ENCODE measurements around the gene PFKL. TPM values are rescaled to one million over a fixed set of nuclear protein-coding genes. Genes with fewer than 3 reads are reported as not detected.
A peak's percentile ranks its signal among the peaks of the same experiment; 100 is the strongest.

Gene PFKL
- total RNA-seq = 42.7 TPM
- long read RNA-seq, transcript PFKL-201 (22 exons, 2,912 nt) = major isoform, 235 of 386 reads
- long read RNA-seq, partial matches to known transcripts = 61 of 386 reads
- long read RNA-seq, other reads (novel, unspliced or antisense) = 89 of 386 reads

- intact Hi-C loops (cut with DNase I) = no loop called here
- ATAC-seq (ENCODE audit: poor library complexity) = peak; percentile 69
- peak; percentile 83 for DNase-seq
Observed at GRCh38 chr21:44299458-44300261, at the start of gene PFKL. TSS of gene PFKL (plus strand) at chr21:44300053. CDS start at chr21:44300106, 53 bp downstream.

DNA sequence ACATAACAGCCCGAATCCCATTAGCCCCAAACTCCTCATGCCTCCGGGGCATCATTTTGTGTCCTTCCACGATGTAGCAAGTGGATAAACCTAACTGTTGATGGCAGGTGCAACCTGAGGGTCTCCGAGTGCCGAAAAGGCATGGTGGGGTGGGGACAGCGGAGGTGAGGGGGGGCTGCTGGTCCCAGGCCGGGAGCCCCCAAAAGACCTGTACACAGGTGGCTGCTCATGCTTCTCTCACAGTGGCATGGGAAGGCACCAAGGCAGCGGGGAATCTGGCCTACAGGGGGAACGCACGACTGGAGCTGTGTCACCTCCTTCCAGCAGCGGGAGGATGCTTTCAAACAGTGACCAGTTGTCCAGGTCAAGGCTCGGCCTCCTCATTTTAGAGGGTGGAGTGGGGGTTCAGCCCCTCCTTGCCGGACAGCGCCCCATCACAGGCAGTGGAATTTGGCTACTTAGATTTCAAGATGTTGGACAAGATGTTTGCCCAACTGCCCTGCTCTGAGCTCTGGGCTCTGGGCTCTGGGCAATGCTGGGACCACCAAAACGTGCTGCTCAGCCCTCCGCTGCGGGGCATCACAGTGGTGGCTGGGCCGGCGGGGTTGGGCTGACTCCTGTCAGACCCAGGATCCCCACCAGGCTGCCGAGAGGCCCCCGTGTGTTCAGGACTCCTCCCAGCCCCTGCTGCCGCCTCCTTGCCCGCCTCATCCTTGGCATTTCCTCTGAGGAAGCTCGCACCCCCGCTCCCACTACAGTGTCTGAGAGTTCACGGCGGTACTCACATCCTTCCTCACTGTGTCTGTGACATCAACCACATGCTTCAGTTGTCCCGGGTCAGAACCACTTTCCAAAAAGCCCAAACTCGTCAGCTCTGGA, 45.8 kb upstream of the PFKL start:
- intact Hi-C loops (cut with DNase I) = no loop called here
- DNase-seq (peak; percentile 33), ATAC-seq (ENCODE audit: poor library complexity) (no peak)

DNA sequence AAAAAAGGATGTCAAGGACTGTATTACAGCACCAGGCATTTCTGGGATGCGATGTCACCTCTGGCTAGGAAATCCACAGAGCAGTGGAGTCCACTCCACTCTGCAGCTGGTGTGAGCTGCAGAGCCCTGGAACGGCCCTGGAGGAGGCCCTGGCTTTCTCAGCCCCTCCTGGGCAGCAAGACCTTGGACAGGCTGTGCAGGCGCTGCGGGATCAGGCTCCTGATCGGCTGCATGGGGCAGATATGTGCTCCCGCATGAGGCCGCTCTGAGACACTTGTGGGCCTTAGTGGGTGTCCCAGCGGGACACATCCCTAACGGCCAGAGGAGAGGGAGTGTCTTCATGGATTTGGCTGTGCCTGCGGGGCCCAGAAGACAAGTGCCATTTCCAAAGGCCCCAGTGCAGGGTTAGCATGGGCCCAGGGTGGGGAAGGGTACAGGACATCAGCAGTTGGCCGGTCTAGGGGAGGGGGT, 44.3 kb upstream of the PFKL start:
- intact Hi-C loops (cut with DNase I) = no loop called here
- peak; percentile 35 for DNase-seq
- ATAC-seq (ENCODE audit: poor library complexity) = no peak

DNA sequence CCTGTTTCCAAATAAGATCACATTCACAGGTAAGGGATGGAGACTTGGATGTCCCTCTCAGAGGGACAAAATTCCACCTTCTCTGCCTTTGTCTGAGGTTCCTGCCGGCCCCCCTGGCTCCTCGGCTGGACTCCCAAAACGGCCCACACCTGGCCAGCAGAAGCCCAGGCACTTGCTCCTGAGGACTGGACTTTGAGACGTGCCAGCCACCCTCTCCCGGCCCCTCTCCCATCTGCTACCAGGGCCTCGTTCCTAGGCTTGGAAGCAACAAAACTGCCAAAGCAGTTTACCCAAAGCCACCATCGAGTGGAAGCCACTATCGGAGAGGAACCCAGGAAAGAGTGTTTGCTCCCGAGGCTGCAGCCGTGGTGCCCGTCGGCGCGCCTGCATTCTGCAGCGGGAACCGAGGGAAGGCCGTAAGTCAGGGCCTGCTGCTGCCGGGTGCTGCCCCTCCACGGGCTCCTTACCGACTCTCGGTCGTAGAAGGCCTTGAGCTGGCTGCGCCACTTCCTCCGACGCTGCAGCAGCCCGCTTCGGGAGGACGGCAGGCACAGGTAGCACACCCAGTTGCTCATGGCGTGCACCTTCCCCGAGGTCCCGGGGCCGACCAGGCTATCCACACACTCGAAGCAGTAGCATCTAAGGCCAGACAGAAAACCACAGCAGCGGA, 41.7 kb upstream of the PFKL start:
- intact Hi-C loops (cut with DNase I) = no loop called here
- no peak for ATAC-seq (ENCODE audit: poor library complexity)
- no peak for DNase-seq

DNA sequence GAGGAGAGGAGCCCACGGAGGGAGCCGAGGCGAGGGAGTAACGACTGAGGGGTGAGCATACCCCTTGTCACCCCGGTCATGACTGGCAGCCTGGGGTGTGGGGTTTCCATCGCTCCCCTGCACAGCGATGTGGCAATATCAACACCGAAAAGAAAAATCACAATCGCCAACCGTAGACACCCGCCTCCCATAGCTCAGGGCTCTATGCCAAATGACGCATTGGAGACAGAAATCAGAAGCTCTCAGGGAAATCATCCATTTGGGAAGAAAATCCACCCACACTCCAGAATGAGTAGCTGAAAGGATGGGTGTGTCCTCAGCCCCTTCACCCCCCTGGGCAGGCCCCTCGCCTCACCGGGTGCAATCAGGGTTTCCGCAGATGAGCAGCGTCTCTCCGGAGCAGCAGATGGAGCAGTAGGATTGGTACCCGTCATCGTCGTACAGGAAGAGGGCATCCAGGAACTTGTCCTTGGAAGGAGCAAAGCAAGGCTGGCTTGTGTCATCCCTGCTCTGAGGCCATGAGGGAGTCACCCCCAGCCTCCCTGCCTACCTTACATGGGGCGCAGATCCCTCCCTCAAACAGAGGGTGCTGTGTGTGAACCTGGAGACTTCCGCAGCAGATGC, 40.7 kb upstream of the PFKL start:
- ATAC-seq (ENCODE audit: poor library complexity) (no peak), DNase-seq (no peak)
- intact Hi-C loops (cut with DNase I) = no loop called here

- no peak for ATAC-seq (ENCODE audit: poor library complexity)
- DNase-seq = no peak
- intact Hi-C loops (cut with DNase I) = no loop called here
Observed at GRCh38 chr21:44260066-44260465, 39.8 kb upstream of the PFKL start.

DNA sequence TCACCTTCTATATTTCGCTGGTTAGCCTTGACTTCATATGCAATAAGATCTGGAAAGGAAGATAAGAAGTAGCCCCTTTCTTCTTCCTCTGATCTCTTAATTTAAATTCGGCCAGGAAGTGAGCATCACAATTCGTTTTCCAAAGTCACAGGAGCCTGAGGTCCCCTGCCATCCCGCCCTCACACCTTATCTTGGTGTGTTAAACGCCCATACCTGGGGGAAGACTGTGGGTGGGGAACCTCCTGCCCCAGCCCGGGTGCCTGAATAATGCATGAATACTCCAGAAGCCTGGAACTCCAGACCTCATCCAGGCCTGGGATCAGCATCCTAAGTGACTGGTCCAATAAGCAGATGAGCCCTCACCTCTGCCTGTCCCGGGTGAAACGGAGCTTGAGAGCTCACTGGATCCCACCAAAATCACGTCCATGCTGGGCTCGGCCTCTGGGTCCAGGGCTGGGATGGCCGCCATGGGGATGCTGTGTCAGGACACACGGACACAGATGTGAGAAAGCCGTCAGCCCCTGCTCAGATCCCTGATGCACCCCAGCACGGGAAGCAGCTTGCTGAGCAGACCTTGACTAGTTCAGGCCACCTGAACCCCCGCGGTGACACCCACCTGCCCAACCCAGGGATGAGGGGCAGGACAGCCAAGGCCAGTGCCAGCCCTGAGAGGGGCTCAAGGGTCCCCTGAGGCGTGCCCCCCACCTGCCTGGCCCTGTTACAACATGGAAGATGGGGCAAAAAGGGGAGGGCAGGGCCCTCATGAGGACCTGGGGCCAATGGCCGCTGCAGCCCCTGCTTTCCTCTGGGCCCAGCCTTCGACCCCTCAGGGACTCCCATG, 38.8 kb upstream of the PFKL start:
- intact Hi-C loops (cut with DNase I) = no loop called here
- ATAC-seq (ENCODE audit: poor library complexity) = no peak
- DNase-seq = no peak

- intact Hi-C loops (cut with DNase I) = no loop called here
- DNase-seq (no peak), ATAC-seq (ENCODE audit: poor library complexity) (no peak)
Observed at GRCh38 chr21:44261675-44262295, 38.1 kb upstream of the PFKL start, which contains the start of gene DNMT3L. TSS of gene DNMT3L (minus strand) at chr21:44261897. CDS start at chr21:44261259, 638 bp downstream.

- ATAC-seq (ENCODE audit: poor library complexity) (no peak), DNase-seq (no peak)
- intact Hi-C loops (cut with DNase I) = no loop called here
Observed at GRCh38 chr21:44262338-44263056, 37.4 kb upstream of the PFKL start.

DNA sequence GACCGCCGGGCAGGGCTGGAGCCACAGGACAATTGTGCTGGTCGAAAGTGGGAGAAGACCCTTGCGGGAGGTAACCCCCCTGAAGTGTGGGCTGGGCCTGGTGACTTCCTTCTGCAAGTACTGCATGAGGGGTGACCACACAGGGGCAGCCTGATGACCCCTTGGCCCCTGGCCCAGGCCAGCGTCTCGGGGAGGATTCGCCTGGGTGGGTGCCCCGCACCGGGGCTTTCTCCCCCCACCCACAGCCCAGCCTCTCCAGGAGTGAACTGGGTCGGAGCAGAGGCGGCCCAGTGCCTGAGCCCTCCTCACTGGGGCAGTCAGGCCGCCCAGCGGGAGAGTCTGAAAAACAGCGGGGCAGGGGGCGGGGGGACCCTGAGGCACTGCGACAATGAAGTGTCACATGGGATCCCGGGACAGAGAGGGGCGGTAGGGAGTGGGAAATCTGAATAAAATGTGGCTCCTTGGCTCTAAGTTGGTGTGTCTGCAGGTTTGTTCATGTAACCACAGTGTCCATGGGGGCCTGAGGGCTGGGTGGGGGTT, 36.6 kb upstream of the PFKL start:
- no peak for DNase-seq
- no peak for ATAC-seq (ENCODE audit: poor library complexity)
- intact Hi-C loops (cut with DNase I) = no loop called here

DNA sequence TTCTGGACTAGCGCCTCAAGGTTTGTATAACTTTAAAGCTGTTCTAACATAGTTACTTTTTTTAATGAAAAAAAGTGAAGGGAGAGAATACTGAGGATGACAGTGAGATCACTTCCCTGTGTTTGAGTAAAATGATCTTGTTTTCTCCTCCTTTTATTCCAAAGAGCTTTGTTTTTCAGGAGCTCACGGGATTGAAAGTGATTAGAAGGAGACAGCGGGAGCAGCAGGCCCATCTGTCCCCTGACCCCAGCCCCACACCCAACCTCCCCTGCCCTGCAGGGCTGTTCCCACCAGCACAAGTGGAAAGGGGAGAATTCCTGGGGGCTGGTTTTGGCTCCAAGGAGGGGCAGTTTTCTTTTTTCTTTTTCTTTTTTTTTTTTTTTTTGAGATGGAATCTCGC, 36.1 kb upstream of the PFKL start:
- ATAC-seq (ENCODE audit: poor library complexity) (no peak), DNase-seq (no peak)
- intact Hi-C loops (cut with DNase I) = no loop called here

DNA sequence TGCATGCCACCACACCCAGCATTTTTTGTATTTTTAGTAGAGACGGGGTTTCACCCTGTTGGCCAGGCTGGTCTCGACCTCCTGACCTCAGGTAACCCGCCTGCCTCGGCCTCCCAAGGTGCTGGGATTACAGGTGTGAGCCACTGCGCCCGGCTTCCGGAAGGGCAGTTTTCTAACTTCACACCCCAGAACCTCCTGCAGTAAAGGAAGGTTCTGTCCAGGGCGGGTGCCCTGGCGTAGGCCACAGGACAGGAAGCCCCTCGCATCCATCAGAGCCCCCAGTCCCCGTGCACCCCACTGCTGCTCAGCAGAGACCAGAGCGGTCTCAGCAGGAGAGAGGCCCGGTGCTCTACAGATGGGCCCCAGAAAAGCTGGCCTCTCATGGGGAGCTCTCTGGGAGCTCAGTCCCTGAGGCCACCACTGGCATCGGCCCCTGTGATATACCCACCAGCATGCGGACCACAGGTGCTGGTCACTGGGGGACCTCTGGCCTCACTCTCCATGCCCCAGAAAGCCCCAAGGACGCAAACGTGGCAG, 34.1 kb upstream of the PFKL start:
- no peak for DNase-seq
- ATAC-seq (ENCODE audit: poor library complexity) = no peak
- intact Hi-C loops (cut with DNase I) = no loop called here

GRCh38 chr21:44267655-44268142, 32.2 kb upstream of the PFKL start:
- DNase-seq (peak; percentile 63), ATAC-seq (ENCODE audit: poor library complexity) (peak; percentile 39)
- intact Hi-C loops (cut with DNase I) = no loop called here

DNA sequence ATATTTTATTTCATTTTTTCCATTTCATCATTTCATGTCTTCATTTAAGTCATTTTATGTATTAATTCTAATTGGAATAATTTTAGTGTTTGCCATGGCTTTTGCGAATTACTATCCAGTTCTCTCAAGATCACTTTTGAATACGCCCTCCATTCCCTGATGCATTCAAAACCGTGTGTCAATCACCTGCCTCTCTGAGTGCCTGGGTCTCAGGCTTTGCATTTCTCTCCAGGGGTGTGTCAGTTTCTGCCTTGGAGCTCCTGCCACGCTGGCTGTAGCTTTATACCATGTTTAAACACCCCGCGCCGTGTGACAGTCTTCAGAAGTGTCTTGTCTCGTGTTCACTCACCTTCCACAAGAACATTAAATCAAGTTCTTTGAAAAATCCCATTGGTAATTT, 30.8 kb upstream of the PFKL start:
- DNase-seq = no peak

DNA sequence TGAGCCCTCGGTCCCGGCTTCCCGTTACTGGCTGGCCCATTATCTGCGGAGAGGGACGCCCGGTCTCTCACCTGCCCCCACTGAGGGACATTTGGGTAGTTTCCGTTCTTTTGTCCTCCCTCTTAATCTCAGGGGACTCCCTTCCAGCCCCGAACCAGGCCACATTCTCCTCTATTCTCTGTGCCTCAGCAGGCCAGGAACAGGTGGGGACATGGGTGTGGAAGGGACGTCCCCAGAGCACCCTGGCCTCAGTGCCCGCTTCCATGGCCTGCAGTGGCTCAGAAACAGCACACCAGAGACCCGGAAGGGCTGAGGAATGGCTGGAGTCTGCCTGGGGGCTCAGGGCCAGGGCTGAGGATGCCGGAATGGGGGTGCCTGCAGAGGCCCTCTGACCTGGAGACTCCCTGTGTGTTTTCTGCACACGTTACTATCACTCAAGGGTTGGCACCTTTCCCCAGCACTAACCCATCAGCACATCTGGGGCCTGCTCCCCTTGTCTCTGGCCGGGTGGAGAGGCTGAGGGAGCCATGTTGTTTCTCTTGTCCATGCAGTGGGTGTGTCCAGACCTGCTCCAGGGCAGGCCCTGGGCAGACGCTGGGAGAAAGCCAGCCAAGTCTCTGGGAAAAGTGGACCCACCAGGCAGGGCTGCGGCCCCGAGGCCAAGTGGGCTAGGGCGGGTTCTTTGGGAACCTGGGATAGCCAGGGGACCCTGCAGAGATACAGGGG, 28.1 kb upstream of the PFKL start:
- no peak for ATAC-seq (ENCODE audit: poor library complexity)

More for the DNA sequence above, 30.8 kb upstream of the PFKL start:
- intact Hi-C loops (cut with DNase I) = no loop called here
- ATAC-seq (ENCODE audit: poor library complexity) = no peak

More for the DNA sequence above, 28.1 kb upstream of the PFKL start:
- DNase-seq = no peak
- intact Hi-C loops (cut with DNase I) = no loop called here

Data from Right ventricle myocardium superior (tissue), 1 donor.